Kidney (tissue), 14 donors: ENCODE measurements around the gene BCAS3. TPM values are rescaled to one million over a fixed set of nuclear protein-coding genes. Genes with fewer than 3 reads are reported as not detected.

Experiments used
- DNase-seq, 5 donors: peaks; one replicate each; pipeline ENCODE4 v3.0.0-alpha.2; 2013 to 2020
- FAIRE-seq: peaks from 2 replicates; lab custom pipeline; 2012; peaks lifted over from hg19 to GRCh38; lab: Jason Lieb, UNC
- H3K27ac ChIP-seq, 2 donors: one replicate each; pipeline ENCODE4 v1.7.0; 2013; ENCODE audit warnings: low read depth in 2 of 2, low read length in 2 of 2, inconsistent platforms in 1 of 2
- H3K27me3 ChIP-seq: one replicate; pipeline ENCODE4 v1.7.1; 2013; ENCODE audit warnings: low read length, inconsistent platforms; ENCODE audit not compliant: control insufficient read depth, insufficient read depth
- H3K36me3 ChIP-seq, 3 donors: one replicate each; pipeline versions ENCODE4 v1.7.0 to v1.7.1; 2013; ENCODE audit warnings: low read length in 3 of 3, control low read depth in 1 of 3, inconsistent platforms in 1 of 3; ENCODE audit not compliant: insufficient read depth in 3 of 3, control insufficient read depth in 2 of 3
- H3K4me1 ChIP-seq, 3 donors: one replicate each; pipeline versions ENCODE4 v1.7.0 to v1.7.1; 2013; ENCODE audit warnings: low read length in 3 of 3, inconsistent platforms in 1 of 3, low read depth in 1 of 3; ENCODE audit not compliant: control insufficient read depth in 2 of 3, insufficient read depth in 2 of 3
- H3K4me3 ChIP-seq, 3 donors: one replicate each; pipeline versions ENCODE4 v1.7.0 to v1.8.1; 2013; ENCODE audit warnings: low read length in 3 of 3, control low read depth in 1 of 3, inconsistent platforms in 1 of 3
- H3K9ac ChIP-seq, 3 donors: one replicate each; pipeline versions ENCODE4 v1.7.0 to v1.7.1; 2013; ENCODE audit warnings: low read length in 3 of 3, control low read depth in 1 of 3, inconsistent platforms in 1 of 3
- H3K9me3 ChIP-seq, 3 donors: one replicate each; pipeline versions ENCODE4 v1.7.0 to v1.7.1; 2013; ENCODE audit warnings: low read length in 3 of 3, control low read depth in 1 of 3, inconsistent platforms in 1 of 3; ENCODE audit not compliant: control insufficient read depth in 2 of 3, insufficient read depth in 1 of 3
- intact Hi-C: fragments of 100-400 bp; cut with DNase I; formaldehyde crosslinking; loops from one replicate; pipeline ENCODE4 v1.11.1; 2022
- polyA plus RNA-seq: library from polyadenylated mRNA; stranded (reverse); fragments of 350-450 nt; fragmentation: Illumina TruSeq; extraction: RNeasy Lipid Tissue Mini Kit (QIAGEN cat#74804); gene quantifications from one replicate; pipeline ENCODE4 v1.2.3, GENCODE V29; 2014; ENCODE audit warnings: low read depth, low replicate concordance; ENCODE audit not compliant: insufficient read depth
- total RNA-seq: library from RNA; stranded (reverse); fragmentation: NEBNext Ultra II Directional; extraction: Animal tissue kit (Norgen Biotek cat#: 25700); gene quantifications from one replicate; pipeline ENCODE4 v1.2.1, GENCODE V29; 2021
- TF ChIP-seq, protein P1 (sequence below): IDR thresholded peaks from 3 replicates; pipeline ENCODE4 v1.5.1; 2012; ENCODE audit warnings: mild to moderate bottlenecking, moderate library complexity, borderline replicate concordance; ENCODE audit not compliant: insufficient read depth; ENCODE audit errors: extremely low read depth
- donor health status: control.
- donor health status: control.
- donor health status: control.
- donor health status: control.
- donor health status: control.
- donor health status: DM: yes; HTN: yes; CAD: no.
- donor health status: Normal renal cell carcinoma (clear cell type).

BCAS3 gene
- total and polyA plus RNA-seq, 2 donors from 2014 or later, result 18.3 to 44.1 TPM

DNA sequence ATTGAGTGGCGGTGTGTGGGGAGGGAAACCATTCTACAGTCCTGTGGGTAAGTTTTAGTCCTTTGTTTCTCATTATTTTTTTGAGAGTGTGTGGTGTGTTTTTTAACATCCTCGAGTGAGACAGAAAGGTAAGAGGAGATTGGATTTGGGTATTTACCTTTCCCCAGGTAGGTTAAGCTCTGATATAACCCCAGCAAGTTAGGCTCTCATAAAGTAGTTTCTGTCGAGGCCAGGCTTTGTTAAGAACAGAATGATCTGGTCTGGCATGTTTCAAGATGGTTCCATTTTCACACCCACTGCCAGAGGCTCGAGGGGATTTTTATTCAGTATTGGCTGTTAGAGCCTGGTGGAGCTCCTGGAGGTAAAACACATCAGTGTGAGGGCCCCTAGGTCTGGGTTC, 62.9 kb downstream of the BCAS3 start:
- H3K27me3 ChIP-seq, result no peaks in the 10 kb centered on the region
- no peak overlapping the region for H3K27ac ChIP-seq
- TF ChIP-seq, protein P1, sequence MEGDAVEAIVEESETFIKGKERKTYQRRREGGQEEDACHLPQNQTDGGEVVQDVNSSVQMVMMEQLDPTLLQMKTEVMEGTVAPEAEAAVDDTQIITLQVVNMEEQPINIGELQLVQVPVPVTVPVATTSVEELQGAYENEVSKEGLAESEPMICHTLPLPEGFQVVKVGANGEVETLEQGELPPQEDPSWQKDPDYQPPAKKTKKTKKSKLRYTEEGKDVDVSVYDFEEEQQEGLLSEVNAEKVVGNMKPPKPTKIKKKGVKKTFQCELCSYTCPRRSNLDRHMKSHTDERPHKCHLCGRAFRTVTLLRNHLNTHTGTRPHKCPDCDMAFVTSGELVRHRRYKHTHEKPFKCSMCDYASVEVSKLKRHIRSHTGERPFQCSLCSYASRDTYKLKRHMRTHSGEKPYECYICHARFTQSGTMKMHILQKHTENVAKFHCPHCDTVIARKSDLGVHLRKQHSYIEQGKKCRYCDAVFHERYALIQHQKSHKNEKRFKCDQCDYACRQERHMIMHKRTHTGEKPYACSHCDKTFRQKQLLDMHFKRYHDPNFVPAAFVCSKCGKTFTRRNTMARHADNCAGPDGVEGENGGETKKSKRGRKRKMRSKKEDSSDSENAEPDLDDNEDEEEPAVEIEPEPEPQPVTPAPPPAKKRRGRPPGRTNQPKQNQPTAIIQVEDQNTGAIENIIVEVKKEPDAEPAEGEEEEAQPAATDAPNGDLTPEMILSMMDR, result no peak
- DNase-seq, result no peak
- no peaks in the 10 kb centered on the region for H3K36me3 ChIP-seq
- no peak for FAIRE-seq
- no peaks in the 10 kb centered on the region for H3K9me3 ChIP-seq
- intact Hi-C loops, result no loop called here
- no peak overlapping the region for H3K4me3 ChIP-seq
- H3K9ac ChIP-seq, result no peak overlapping the region
- peaks cover 0 to 2% (median 0%) of the 10 kb centered on the region in 3 donors for H3K4me1 ChIP-seq

DNA sequence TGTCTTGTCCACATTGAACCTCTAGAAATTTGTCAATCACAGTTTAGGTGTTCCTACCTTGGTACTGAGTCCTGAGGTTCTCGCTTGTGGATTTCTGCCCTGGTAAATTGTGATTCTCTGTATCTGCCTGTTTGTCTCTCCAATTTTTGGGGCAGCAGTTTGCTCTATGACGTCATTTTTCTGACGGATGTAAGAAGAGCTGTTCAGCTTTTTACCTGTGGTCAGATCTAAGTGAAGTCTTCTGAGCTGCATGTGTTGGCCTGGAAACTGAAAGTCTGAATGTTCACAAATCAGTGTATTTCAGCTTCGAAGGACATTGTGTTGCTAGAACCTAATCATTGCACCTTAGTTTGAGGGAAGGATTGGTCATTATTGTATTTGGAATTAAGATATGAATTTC, 63.4 kb downstream of the BCAS3 start:
- no peaks in the 10 kb centered on the region for H3K9me3 ChIP-seq
- no peak overlapping the region for H3K4me3 ChIP-seq
- H3K4me1 ChIP-seq, result peaks cover 0 to 2% (median 0%) of the 10 kb centered on the region in 3 donors
- no peak overlapping the region for H3K27ac ChIP-seq
- DNase-seq (no peak), FAIRE-seq (no peak)
- H3K27me3 ChIP-seq, result no peaks in the 10 kb centered on the region
- intact Hi-C loops, result no loop called here
- H3K36me3 ChIP-seq, result no peaks in the 10 kb centered on the region
- H3K9ac ChIP-seq, result no peak overlapping the region
- TF ChIP-seq, protein P1, result no peak

DNA sequence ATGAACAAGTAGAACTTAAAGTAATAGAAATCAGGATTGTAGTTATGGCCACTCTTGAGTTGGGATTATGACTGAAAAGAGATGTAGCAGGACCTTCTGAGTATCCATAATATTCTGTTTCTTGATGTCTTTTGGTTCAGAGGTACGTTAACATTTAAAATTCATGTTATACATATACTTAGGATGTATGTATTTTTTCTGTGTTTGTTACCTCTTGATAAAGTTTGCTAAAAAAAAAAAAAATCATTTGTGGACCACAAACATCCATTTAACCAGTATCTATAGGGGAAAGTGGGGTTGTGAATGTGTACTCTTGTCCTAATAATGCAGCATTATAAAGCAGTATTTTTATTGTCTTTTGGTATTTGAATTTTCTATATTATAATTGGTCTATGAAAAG, 65.6 kb downstream of the BCAS3 start:
- intact Hi-C loops, result no loop called here
- Histone ChIP-seq H3K4me3 (no peak overlapping the region), H3K27ac (no peak overlapping the region), H3K4me1 (peaks cover 0 to 2% (median 0%) of the 10 kb centered on the region in 3 donors), H3K9me3 (no peaks in the 10 kb centered on the region), H3K36me3 (no peaks in the 10 kb centered on the region), H3K9ac (no peak overlapping the region), H3K27me3 (no peaks in the 10 kb centered on the region)
- TF ChIP-seq, protein P1, result no peak
- FAIRE-seq, result no peak
- DNase-seq, result peak in 1 of 5 donors; percentile 5

DNA sequence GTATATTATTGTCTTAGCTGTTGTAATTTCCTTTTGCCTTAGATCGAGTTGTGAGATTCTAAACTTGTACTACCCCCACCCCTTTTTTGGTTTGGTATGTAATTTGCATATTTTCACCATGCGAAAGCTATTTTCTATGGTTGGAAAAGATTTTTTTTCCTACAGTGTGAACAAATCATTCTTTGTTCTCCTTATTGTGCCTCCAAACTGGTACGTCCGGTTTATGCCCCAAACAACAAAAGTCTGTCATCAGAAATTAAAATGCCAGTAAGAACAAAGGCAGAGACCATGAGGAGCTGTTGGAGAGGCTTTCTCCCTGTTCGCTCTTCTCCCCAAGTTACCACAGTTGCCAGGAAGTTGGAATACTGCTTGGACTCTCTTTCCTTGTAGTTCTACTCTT, 66.1 kb downstream of the BCAS3 start:
- FAIRE-seq (no peak), DNase-seq (peak in 3 of 5 donors; percentile 36 to 75 (median 74))
- H3K9ac ChIP-seq, result no peak overlapping the region
- H3K4me3 ChIP-seq, result peak overlapping the region in 1 of 3 donors; percentile 30
- peaks cover 0 to 2% (median 0%) of the 10 kb centered on the region in 3 donors for H3K4me1 ChIP-seq
- H3K36me3 ChIP-seq, result no peaks in the 10 kb centered on the region
- no peaks in the 10 kb centered on the region for H3K27me3 ChIP-seq
- TF ChIP-seq, protein P1, result no peak
- no peaks in the 10 kb centered on the region for H3K9me3 ChIP-seq
- intact Hi-C loops, result no loop called here
- H3K27ac ChIP-seq, result no peak overlapping the region
